K562 (cell line): ENCODE results near the gene SFXN3. TPM values are rescaled to one million over a fixed set of nuclear protein-coding genes. Genes with fewer than 3 reads are reported as not detected.

Experiments
- BMI1 ChIP-seq: fragments of 150-350 bp; IDR thresholded peaks from 2 replicates; pipeline ENCODE4 v1.6.1; 2014; ENCODE audit warnings: low read length
- CTCF ChIP-seq, 3 experiments: IDR thresholded peaks in 2 of 3; conservative IDR thresholded peaks in 1 of 3; 2 replicates each; pipeline ENCODE4 v1.5.1; 2011 to 2012; ENCODE audit warnings: low read length in 3 of 3, mild to moderate bottlenecking in 3 of 3, control low read depth in 2 of 3, improper control_type of control experiment in 1 of 3, inconsistent platforms in 1 of 3, low read depth in 1 of 3, mixed read lengths in 1 of 3, moderate library complexity in 1 of 3; ENCODE audit not compliant: insufficient read depth in 2 of 3
- E2F4 ChIP-seq: sonication (generic); formaldehyde crosslinking; IDR thresholded peaks from 2 replicates; pipeline ENCODE4 v1.8.0; 2022; ENCODE audit warnings: mild to moderate bottlenecking, low read depth, missing genetic modification reagents
- ESRRB ChIP-seq: fragments of 250-450 bp; sonication (Bioruptor Pico); IDR thresholded peaks from 2 replicates; pipeline ENCODE4 v1.5.0; 2020; ENCODE audit warnings: mild to moderate bottlenecking, moderate library complexity, borderline replicate concordance
- KAT2B ChIP-seq: IDR thresholded peaks from one replicate; pipeline ENCODE4 v1.6.1; 2012; ENCODE audit warnings: low read depth, mild to moderate bottlenecking, control low read depth, inconsistent platforms, low read length, moderate library complexity
- KDM1A ChIP-seq, 2 experiments: fragments of 450-650 bp; IDR thresholded peaks; 2 replicates each; pipeline ENCODE4 v1.6.1; 2016; ENCODE audit warnings: mild to moderate bottlenecking in 2 of 2
- MEF2D ChIP-seq: conservative IDR thresholded peaks from 2 replicates; pipeline ENCODE4 v1.6.1; 2016; ENCODE audit warnings: low read depth, missing genetic modification characterization, missing compliant biosample characterization
- MNT ChIP-seq, 2 experiments: fragments of 450-650 bp; conservative IDR thresholded peaks; 2 replicates each; pipeline ENCODE4 v1.6.1; 2017; ENCODE audit warnings: mild to moderate bottlenecking in 2 of 2, moderate library complexity in 2 of 2
- NCOA2 ChIP-seq, 2 experiments: fragments of 450-650 bp; IDR thresholded peaks; 2 replicates each; pipeline ENCODE4 v1.6.1; 2018; ENCODE audit warnings: mild to moderate bottlenecking in 2 of 2, moderate library complexity in 1 of 2; ENCODE audit not compliant: partially characterized antibody in 2 of 2
- NCOA4 ChIP-seq: fragments of 450-650 bp; IDR thresholded peaks from 2 replicates; pipeline ENCODE4 v1.6.1; 2018; ENCODE audit warnings: mild to moderate bottlenecking; ENCODE audit not compliant: partially characterized antibody
- PHF21A ChIP-seq: fragments of 450-650 bp; IDR thresholded peaks from 2 replicates; pipeline ENCODE4 v1.6.1; 2017; ENCODE audit warnings: low read depth, borderline replicate concordance
- RFX5 ChIP-seq: IDR thresholded peaks from 2 replicates; pipeline ENCODE4 v1.6.1; 2011; ENCODE audit warnings: low read depth, mild to moderate bottlenecking, improper control_type of control experiment, low read length
- RFX7 ChIP-seq: fragments of 250-450 bp; sonication (Bioruptor Pico); IDR thresholded peaks from 2 replicates; pipeline ENCODE4 v1.5.1; 2021; ENCODE audit warnings: mild to moderate bottlenecking
- RUNX1 ChIP-seq: sonication (generic); IDR thresholded peaks from 2 replicates; pipeline ENCODE4 v1.6.1; 2016; ENCODE audit warnings: antibody characterized with exemption, low read depth
- TCF3 ChIP-seq: sonication (generic); formaldehyde crosslinking; IDR thresholded peaks from 2 replicates; pipeline ENCODE4 v1.4.0; 2020; ENCODE audit warnings: mild to moderate bottlenecking, missing genetic modification reagents
- USF2 ChIP-seq: sonication (generic); formaldehyde crosslinking; IDR thresholded peaks from 2 replicates; pipeline ENCODE4 v1.5.0; 2020; ENCODE audit warnings: missing genetic modification reagents
- ZKSCAN1 ChIP-seq: fragments of 150-350 bp; IDR thresholded peaks from 2 replicates; pipeline ENCODE4 v1.6.1; 2016; ENCODE audit warnings: low read depth, low read length
- ZKSCAN3 ChIP-seq: fragments of 250-450 bp; sonication (Bioruptor Pico); IDR thresholded peaks from 2 replicates; pipeline ENCODE4 v1.4.0; 2020
- ZNF197 ChIP-seq: fragments of 200-800 bp; sonication (Bioruptor generic); IDR thresholded peaks from 2 replicates; pipeline ENCODE4 v1.6.1; 2016; ENCODE audit warnings: low read depth, missing genetic modification characterization, missing compliant biosample characterization
- ZNF239 ChIP-seq: fragments of 250-450 bp; sonication (Bioruptor Pico); IDR thresholded peaks from 2 replicates; pipeline ENCODE4 v1.4.0; 2020; ENCODE audit warnings: mild to moderate bottlenecking
- ZNF511 ChIP-seq: sonication (generic); formaldehyde crosslinking; IDR thresholded peaks from 2 replicates; pipeline ENCODE4 v1.8.0; 2022; ENCODE audit warnings: mild to moderate bottlenecking, missing genetic modification reagents
- ZNF764 ChIP-seq: fragments of 250-450 bp; sonication (Bioruptor Pico); IDR thresholded peaks from 2 replicates; pipeline ENCODE4 v1.4.0; 2020; ENCODE audit warnings: low read depth, mild to moderate bottlenecking, moderate library complexity
- polyA plus RNA-seq, 8 experiments: library from polyadenylated mRNA; depleted of rRNA in 4 of 8; stranded (reverse) in 5 of 8; unstranded in 3 of 8; fragments of >200 nt; fragmentation: Nextera tagmentation in 2 of 8; fragmentation: Illumina TruSeq in 1 of 8; extraction: Ambion mirVana in 2 of 8; extraction: Trizol in 1 of 8; gene quantifications; 2 replicates each; pipeline versions ENCODE4 v1.2.1 to v1.2.3, GENCODE V29; 2011 to 2014; ENCODE audit warnings: inconsistent platforms in 1 of 8, missing spikeins in 1 of 8
- total RNA-seq, 7 experiments: library from RNA; depleted of rRNA in 6 of 7; stranded (reverse); fragments of >200 nt in 6 of 7; fragmentation: Illumina TruSeq in 2 of 7; extraction: Trizol in 2 of 7; gene quantifications; 2 replicates each; pipeline versions ENCODE4 v1.2.1 to v1.2.3, GENCODE V29; 2011 to 2021; ENCODE audit warnings: low replicate concordance in 1 of 7

SFXN3 gene
- total and polyA plus RNA-seq, 9 of the 15 experiments (the other 6 are each of a cell fraction or from before 2014, with no cell fraction given): 0.24 to 4.6 (median 0.86) TPM

GRCh38 chr10:101067356-101068083 is 36.5 kb downstream of the SFXN3 start (continued):
- TF ChIP-seq ZKSCAN1 (no peak), ZNF197 (CRISPR knock-in tag) (no peak), RUNX1 (no peak), PHF21A (no peak), USF2 (CRISPR knock-in tag) (no peak), MNT (conservative IDR thresholded peaks at IDR 0.05) (peak in 1 of 2 experiments; percentile 26; a peak in 2 of 4 replicates), KAT2B (no peak), ZNF764 (no peak), MEF2D (tag) (no peak), RFX5 (no peak), TCF3 (CRISPR knock-in tag) (no peak), ZNF511 (CRISPR knock-in tag) (no peak), RFX7 (CRISPR knock-in tag) (no peak), NCOA4 (no peak), ZKSCAN3 (no peak), ESRRB (no peak), ZNF239 (CRISPR knock-in tag) (no peak), NCOA2 (IDR thresholded peaks at IDR 0.05; ENCODE audit: partially characterized antibody in 2 of 2) (no peak), E2F4 (no peak), KDM1A (IDR thresholded peaks at IDR 0.05) (peak in 1 of 2 experiments; percentile 20; a peak in 1 of 4 replicates), BMI1 (no peak), CTCF (IDR thresholded peaks at IDR 0.05 in 2 of 3, conservative IDR thresholded peaks at IDR 0.05 in 1 of 3; ENCODE audit: insufficient read depth in 2 of 3, low read depth in 1 of 3, low read length in 3 of 3) (peak; percentile 72 to 94 (median 91))
